ENCODE measurements around the gene HOXD3.
A peak's percentile ranks its signal among the peaks of the same experiment; 100 is the strongest.

The HOXD3 gene

DNA sequence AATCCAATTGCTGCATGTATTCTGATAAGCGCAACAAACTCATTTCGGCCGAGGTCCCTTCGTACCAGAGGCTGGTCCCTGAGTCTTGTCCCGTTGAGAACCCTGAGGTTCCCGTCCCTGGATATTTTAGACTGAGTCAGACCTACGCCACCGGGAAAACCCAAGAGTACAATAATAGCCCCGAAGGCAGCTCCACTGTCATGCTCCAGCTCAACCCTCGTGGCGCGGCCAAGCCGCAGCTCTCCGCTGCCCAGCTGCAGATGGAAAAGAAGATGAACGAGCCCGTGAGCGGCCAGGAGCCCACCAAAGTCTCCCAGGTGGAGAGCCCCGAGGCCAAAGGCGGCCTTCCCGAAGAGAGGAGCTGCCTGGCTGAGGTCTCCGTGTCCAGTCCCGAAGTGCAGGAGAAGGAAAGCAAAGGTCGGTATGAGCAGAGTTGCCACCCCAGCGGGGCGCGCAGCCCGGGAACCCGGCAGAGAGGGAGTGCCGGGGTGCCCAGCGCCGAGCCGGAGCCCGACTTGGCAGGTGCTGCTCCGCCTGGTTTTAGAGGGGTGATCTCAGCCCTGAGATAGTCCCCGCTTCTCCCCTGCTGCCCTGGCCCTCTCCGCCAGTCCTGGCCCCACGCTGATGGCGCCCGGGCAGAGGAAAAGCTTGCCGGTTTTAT lies 39.8 kb upstream of the HOXD3 start:
- no peak for DNase-seq (ENCODE audit: extremely low spot score)
- ChIA-PET POLR2A (no interaction called here), CTCF (interaction anchor here (0.9 to 1.7 kb wide), 3 partner anchors 10 to 1031 kb away, joined by 3 to 5 read pairs (median 4); no protein-coding TSS in a partner anchor)
- TF ChIP-seq, protein P1, sequence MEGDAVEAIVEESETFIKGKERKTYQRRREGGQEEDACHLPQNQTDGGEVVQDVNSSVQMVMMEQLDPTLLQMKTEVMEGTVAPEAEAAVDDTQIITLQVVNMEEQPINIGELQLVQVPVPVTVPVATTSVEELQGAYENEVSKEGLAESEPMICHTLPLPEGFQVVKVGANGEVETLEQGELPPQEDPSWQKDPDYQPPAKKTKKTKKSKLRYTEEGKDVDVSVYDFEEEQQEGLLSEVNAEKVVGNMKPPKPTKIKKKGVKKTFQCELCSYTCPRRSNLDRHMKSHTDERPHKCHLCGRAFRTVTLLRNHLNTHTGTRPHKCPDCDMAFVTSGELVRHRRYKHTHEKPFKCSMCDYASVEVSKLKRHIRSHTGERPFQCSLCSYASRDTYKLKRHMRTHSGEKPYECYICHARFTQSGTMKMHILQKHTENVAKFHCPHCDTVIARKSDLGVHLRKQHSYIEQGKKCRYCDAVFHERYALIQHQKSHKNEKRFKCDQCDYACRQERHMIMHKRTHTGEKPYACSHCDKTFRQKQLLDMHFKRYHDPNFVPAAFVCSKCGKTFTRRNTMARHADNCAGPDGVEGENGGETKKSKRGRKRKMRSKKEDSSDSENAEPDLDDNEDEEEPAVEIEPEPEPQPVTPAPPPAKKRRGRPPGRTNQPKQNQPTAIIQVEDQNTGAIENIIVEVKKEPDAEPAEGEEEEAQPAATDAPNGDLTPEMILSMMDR (IDR thresholded peaks at IDR 0.05; ENCODE audit: control extremely low read depth, extremely low read depth, low read depth, missing control alignments), result no peak

DNA sequence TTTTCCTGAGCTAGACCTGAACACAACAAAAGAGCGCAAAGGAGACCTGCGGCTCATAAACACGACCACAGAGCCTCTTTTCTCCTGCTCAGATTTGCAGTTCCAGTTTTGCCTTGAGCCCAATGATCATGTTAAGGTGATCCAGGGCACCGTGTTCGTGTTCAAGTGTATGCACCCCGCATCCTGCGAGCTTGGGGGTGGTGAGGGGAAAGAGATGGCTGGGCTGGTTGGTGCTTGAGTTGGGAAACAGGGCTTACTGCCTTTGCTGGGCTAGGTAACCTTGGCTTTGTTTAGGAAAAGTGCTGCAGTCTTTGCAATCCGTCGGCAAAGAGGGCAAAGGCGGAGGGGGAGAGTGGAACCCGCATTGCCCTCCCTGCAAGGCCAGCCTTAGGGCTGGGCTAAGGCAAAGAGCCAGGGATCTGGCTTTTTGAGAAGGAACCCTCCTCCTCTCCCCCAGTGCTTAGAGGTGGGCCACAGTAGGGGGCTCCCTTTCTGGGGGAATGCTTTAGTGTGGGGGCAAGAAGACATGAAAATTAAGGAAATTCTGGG lies 39.2 kb upstream of the HOXD3 start:
- ChIA-PET POLR2A (no interaction called here), CTCF (interaction anchor here (0.9 to 1.7 kb wide), 3 partner anchors 9 to 1030 kb away, joined by 3 to 5 read pairs (median 4); no protein-coding TSS in a partner anchor)
- DNase-seq (ENCODE audit: extremely low spot score), result no peak
- TF ChIP-seq, protein P1 (IDR thresholded peaks at IDR 0.05; ENCODE audit: control extremely low read depth, extremely low read depth, low read depth, missing control alignments), result no peak

DNA sequence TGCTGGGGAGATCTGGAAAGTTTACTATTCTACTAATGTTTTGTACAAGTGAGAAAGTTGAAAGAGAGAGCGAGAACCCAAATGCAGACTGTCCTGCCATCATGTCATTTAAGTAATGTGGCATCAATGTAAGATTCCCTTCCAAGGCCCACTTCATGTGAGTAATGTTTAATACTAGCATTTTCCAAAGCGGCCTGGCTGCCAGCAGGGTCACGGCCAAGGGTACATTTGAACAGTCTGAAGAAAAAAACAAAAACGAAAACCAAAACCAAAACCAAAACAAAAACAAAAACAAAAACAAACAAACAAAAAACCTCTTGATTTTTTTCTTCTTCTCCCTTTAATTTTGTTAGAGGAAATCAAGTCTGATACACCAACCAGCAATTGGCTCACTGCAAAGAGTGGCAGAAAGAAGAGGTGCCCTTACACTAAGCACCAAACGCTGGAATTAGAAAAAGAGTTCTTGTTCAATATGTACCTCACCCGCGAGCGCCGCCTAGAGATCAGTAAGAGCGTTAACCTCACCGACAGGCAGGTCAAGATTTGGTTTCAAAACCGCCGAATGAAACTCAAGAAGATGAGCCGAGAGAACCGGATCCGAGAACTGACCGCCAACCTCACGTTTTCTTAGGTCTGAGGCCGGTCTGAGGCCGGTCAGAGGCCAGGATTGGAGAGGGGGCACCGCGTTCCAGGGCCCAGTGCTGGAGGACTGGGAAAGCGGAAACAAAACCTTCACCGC lies 38.3 kb upstream of the HOXD3 start:
- CTCF ChIA-PET, result interaction anchor here (1.7 kb wide), 1 partner anchor 8 kb away, joined by 5 read pairs; no protein-coding TSS in a partner anchor
- TF ChIP-seq, protein P1 (IDR thresholded peaks at IDR 0.05; ENCODE audit: control extremely low read depth, extremely low read depth, low read depth, missing control alignments), result peak; percentile 30
- DNase-seq (ENCODE audit: extremely low spot score), result no peak
- POLR2A ChIA-PET, result no interaction called here

DNA sequence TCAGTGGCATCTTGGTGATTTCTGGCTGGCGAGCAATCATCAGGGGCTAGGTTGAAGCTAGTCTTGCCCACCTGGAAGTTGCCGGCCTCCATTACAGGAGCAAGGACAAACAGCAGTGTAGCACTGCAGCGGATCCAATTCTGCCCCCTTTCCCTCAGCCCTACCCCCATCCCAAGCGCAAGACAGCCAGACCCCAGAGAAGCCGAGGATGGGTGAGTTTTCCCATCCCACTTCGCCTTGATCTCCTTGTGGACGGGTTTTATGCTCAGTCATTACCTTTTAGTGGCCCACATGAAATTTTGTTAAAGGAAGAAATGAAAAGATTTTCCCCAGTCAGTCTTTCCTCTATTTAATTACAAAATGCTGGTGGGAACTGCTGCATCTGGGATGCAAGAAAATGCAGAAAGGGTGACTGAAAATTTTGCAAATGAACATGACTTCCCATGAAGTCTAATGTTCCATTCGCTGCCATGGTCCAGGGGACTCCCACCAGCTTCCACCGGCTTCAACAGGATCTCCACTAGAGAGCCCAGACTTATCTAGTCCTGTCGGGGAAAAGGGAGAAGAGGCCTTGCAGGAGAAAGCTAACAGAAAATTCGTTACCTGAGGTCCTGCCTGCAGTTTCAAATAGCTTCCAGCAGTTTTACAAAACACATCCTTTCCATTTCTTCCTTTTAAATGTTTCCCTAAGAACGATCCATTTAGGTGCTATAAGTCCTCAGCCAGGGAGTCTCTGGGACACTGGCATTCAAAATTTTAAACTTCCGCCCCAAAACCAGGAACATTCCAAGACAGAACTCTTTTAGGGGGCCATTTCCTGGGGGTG lies 36.5 kb upstream of the HOXD3 start:
- CTCF ChIA-PET, result interaction anchor here (0.7 to 2.2 kb wide), 9 partner anchors 9 to 1042 kb away, joined by 3 to 7 read pairs (median 3); no protein-coding TSS in a partner anchor
- TF ChIP-seq, protein P1 (IDR thresholded peaks at IDR 0.05; ENCODE audit: control extremely low read depth, extremely low read depth, low read depth, missing control alignments), result no peak
- DNase-seq (ENCODE audit: extremely low spot score), result no peak
- POLR2A ChIA-PET, result no interaction called here

DNA sequence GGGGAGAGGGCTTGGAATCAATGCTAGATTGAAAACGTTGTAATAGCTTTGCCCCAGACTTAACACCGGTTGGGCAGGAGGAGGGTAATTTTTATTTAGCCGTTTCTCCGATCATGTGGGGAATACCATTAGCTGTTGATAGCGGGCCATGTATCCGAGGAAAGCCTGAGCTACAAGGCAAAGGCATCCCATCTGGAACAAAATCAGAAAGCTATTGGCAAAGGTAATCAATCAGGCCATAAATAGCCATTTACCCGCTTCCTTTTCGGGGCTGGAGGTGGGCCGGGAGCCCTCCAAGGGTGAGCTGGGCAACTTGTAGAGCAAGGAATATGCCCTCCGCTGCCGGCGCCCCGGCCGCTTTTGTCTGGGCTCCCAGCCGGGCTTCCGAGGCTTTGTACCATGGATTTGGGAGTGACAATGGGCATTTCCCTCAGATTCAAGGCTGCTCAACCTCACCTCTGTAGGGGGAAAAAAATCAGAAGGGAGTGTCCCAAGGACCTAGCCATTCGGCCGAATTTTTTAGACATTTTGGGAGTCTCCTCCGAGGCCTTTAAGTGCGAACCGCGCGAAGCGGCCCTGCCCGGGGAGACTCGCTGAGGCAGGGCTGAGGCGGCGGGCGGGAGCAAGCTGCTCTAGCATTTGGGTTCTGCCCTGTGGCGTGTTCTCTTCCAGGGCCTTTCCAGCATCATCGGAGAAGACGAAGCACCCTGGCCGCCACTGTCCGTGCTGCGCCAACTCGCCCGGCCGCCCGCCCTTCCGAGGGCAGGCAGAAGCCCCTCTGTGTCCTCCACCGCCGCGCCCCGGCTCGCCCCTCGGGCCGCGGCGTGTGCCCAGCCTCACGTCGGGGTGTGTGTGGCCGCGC lies 35.7 kb upstream of the HOXD3 start:
- TF ChIP-seq, protein P1 (IDR thresholded peaks at IDR 0.05; ENCODE audit: control extremely low read depth, extremely low read depth, low read depth, missing control alignments), result no peak
- CTCF ChIA-PET, result interaction anchor here (0.7 to 2.2 kb wide), 8 partner anchors 10 to 1042 kb away, joined by 3 to 7 read pairs (median 4); no protein-coding TSS in a partner anchor
- POLR2A ChIA-PET, result no interaction called here
- no peak for DNase-seq (ENCODE audit: extremely low spot score)
